Fibroblast of lung (primary cell): Measurements from ENCODE around the gene VAV1.

Experiments used
- CTCF ChIP-seq, 2 donors: IDR thresholded peaks in 1 of 2; conservative IDR thresholded peaks in 1 of 2; 1 replicate in 1 of 2; 2 replicates in 1 of 2; pipeline ENCODE4 v1.5.1; 2011 to 2012; ENCODE audit warnings: low read length in 2 of 2, control low read depth in 1 of 2, inconsistent platforms in 1 of 2, low read depth in 1 of 2, mild to moderate bottlenecking in 1 of 2
- EZH2 ChIP-seq: IDR thresholded peaks from 2 replicates; pipeline ENCODE4 v1.5.1; 2012; ENCODE audit warnings: low read length, control low read depth, mild to moderate bottlenecking; ENCODE audit errors: missing control alignments

- TF ChIP-seq CTCF (conservative IDR thresholded peaks at IDR 0.05 in 1 of 2, IDR thresholded peaks at IDR 0.05 in 1 of 2; ENCODE audit: low read depth in 1 of 2, low read length in 2 of 2): no peak
- TF ChIP-seq EZH2: no peak
These were observed 70.5 kb downstream of the VAV1 start for GRCh38 chr19:6842871-6843607.
